NT2/D1 (cell line): ENCODE measurements around the gene SATB2.

Experiments used
- DNase-seq: peaks from one replicate; pipeline ENCODE4 v3.0.0-alpha.2; 2011; ENCODE audit warnings: low read depth, low spot score
- H3K27me3 ChIP-seq: 2 replicates; pipeline ENCODE4 v1.6.0; 2011; ENCODE audit warnings: mild to moderate bottlenecking; ENCODE audit not compliant: insufficient read length, insufficient read depth
- H3K36me3 ChIP-seq: 2 replicates; pipeline ENCODE4 v1.6.1; 2011; ENCODE audit warnings: mild to moderate bottlenecking, low read length, mixed read lengths; ENCODE audit not compliant: insufficient read depth, insufficient read length
- H3K4me1 ChIP-seq: 2 replicates; pipeline ENCODE4 v1.5.1; 2011; ENCODE audit not compliant: insufficient read depth, insufficient read length
- H3K4me3 ChIP-seq: 2 replicates; pipeline ENCODE4 v1.5.1; 2011; ENCODE audit warnings: low read depth; ENCODE audit not compliant: insufficient read length
- H3K9ac ChIP-seq: 2 replicates; pipeline ENCODE4 v1.6.0; 2011; ENCODE audit warnings: low read depth; ENCODE audit not compliant: insufficient read length
- H3K9me3 ChIP-seq: 2 replicates; pipeline ENCODE4 v1.5.1; 2011; ENCODE audit warnings: mild to moderate bottlenecking, low read length; ENCODE audit not compliant: insufficient read depth
- SUZ12 ChIP-seq: IDR thresholded peaks from 2 replicates; pipeline ENCODE4 v1.6.1; 2011; ENCODE audit not compliant: insufficient read length, insufficient read depth; ENCODE audit errors: extremely low read depth
- YY1 ChIP-seq: IDR thresholded peaks from 2 replicates; pipeline ENCODE4 v1.6.1; 2011; ENCODE audit not compliant: insufficient read length, insufficient read depth
- ZNF274 ChIP-seq: IDR thresholded peaks from 2 replicates; pipeline ENCODE4 v1.6.1; 2011; ENCODE audit warnings: mild to moderate bottlenecking, low read depth, low read length

The SATB2 gene

GRCh38 chr2:199485732-199486335, 28.1 kb upstream of the SATB2 start:
- H3K36me3 ChIP-seq, result no peaks in the 10 kb centered on the region
- no peak overlapping the region for H3K9ac ChIP-seq
- TF ChIP-seq SUZ12 (no peak), YY1 (no peak)
- no peaks in the 10 kb centered on the region for H3K4me1 ChIP-seq
- no peaks in the 10 kb centered on the region for H3K9me3 ChIP-seq
- no peak overlapping the region for H3K4me3 ChIP-seq
- peak; percentile 60 for DNase-seq
- H3K27me3 ChIP-seq, result no peaks in the 10 kb centered on the region

GRCh38 chr2:199484927-199485326, 27.2 kb upstream of the SATB2 start:
- TF ChIP-seq YY1 (no peak), SUZ12 (no peak), ZNF274 (no peak)
- no peak overlapping the region for H3K9ac ChIP-seq
- no peaks in the 10 kb centered on the region for H3K4me1 ChIP-seq
- DNase-seq, result no peak
- H3K4me3 ChIP-seq, result no peak overlapping the region
- no peaks in the 10 kb centered on the region for H3K36me3 ChIP-seq
- no peaks in the 10 kb centered on the region for H3K9me3 ChIP-seq
- no peaks in the 10 kb centered on the region for H3K27me3 ChIP-seq

- Histone ChIP-seq H3K36me3 (no peaks in the 10 kb centered on the region), H3K9ac (no peak overlapping the region), H3K27me3 (no peaks in the 10 kb centered on the region), H3K4me1 (no peaks in the 10 kb centered on the region), H3K4me3 (no peak overlapping the region), H3K9me3 (no peaks in the 10 kb centered on the region)
- no peak for TF ChIP-seq SUZ12
- DNase-seq, result no peak
Observed at GRCh38 chr2:199480966-199481365, 23.2 kb upstream of the SATB2 start.

GRCh38 chr2:199477277-199477834, 19.6 kb upstream of the SATB2 start:
- Histone ChIP-seq H3K9ac (no peak overlapping the region), H3K36me3 (no peaks in the 10 kb centered on the region), H3K4me1 (no peaks in the 10 kb centered on the region), H3K27me3 (peaks cover 14% of the 10 kb centered on the region), H3K9me3 (no peaks in the 10 kb centered on the region), H3K4me3 (no peak overlapping the region)
- DNase-seq, result no peak
- TF ChIP-seq ZNF274, result no peak
- no peak for TF ChIP-seq YY1
- no peak for TF ChIP-seq SUZ12

GRCh38 chr2:199471443-199472057, 13.8 kb upstream of the SATB2 start:
- Histone ChIP-seq H3K27me3 (peaks cover 71% of the 10 kb centered on the region), H3K4me1 (peaks cover 10% of the 10 kb centered on the region), H3K9me3 (no peaks in the 10 kb centered on the region), H3K4me3 (peak overlapping the region; percentile 37), H3K36me3 (no peaks in the 10 kb centered on the region), H3K9ac (no peak overlapping the region)
- DNase-seq, result peak; percentile 70
- TF ChIP-seq SUZ12 (no peak), YY1 (no peak), ZNF274 (no peak)

GRCh38 chr2:199470672-199471442, 13.1 kb upstream of the SATB2 start:
- peak overlapping the region; percentile 37 for H3K9ac ChIP-seq
- H3K4me3 ChIP-seq, result peak overlapping the region; percentile 37
- no peaks in the 10 kb centered on the region for H3K9me3 ChIP-seq
- DNase-seq, result no peak
- H3K36me3 ChIP-seq, result no peaks in the 10 kb centered on the region
- H3K27me3 ChIP-seq, result peaks cover 78% of the 10 kb centered on the region
- TF ChIP-seq SUZ12 (peak; percentile 76), YY1 (no peak), ZNF274 (no peak)
- H3K4me1 ChIP-seq, result peaks cover 10% of the 10 kb centered on the region

GRCh38 chr2:199470361-199470671, 12.6 kb upstream of the SATB2 start:
- no peak for TF ChIP-seq SUZ12
- no peak for TF ChIP-seq ZNF274
- no peak for TF ChIP-seq YY1
- Histone ChIP-seq H3K27me3 (peaks cover 84% of the 10 kb centered on the region), H3K9me3 (no peaks in the 10 kb centered on the region), H3K36me3 (no peaks in the 10 kb centered on the region), H3K4me3 (peak overlapping the region; percentile 37), H3K9ac (no peak overlapping the region), H3K4me1 (peaks cover 10% of the 10 kb centered on the region)
- no peak for DNase-seq
